GM13976 (cell line): ENCODE measurements around the gene SACS.

ENCODE experiments used
- DNase-seq: peaks from one replicate; pipeline ENCODE4 v3.0.0; 2012; ENCODE audit warnings: low spot score
- CTCF ChIP-seq: IDR thresholded peaks from 2 replicates; pipeline ENCODE4 v1.5.1; 2012; ENCODE audit warnings: borderline replicate concordance, mild to moderate bottlenecking; ENCODE audit not compliant: insufficient read depth; ENCODE audit errors: extremely low read depth, missing control alignments, control extremely low read depth
- in situ Hi-C: fragments of 300-500 bp; cut with MboI; formaldehyde crosslinking; loops from one replicate; pipeline ENCODE4 v1.12.0; 2022; ENCODE audit warnings: low sequenced_read_pairs, mixed read lengths, inconsistent platforms; ENCODE audit not compliant: unreplicated experiment

The SACS gene

GRCh38 chr13:23455401-23456185 is 22.1 kb upstream of the SACS start:
- no peak for DNase-seq
- no peak for TF ChIP-seq CTCF
- in situ Hi-C loops, result loop anchor here (25.0 kb wide), 1 partner anchor 432 kb away; the partner anchor contains the start of genes C1QTNF9B and MIPEP

DNA sequence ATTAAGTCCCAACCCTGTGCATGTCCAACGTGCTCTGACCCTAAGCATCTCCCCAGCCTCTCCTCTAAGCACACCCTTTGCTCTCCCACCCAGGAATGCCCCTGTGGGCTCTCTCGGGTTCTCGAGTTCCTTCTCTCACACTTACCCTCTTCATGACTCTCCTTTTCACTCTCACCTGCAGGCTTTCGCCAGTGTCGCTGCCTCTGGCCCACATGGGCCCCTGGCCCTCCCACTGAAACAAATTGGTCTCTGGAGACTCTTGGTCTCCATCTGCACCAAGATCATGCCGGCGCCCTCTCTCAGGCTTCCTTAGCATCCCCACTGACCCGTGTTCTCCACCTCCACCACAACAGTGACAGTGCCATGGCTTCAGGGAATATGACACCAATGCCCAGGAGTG is 19.6 kb upstream of the SACS start:
- in situ Hi-C loops, result loop anchor here (25.0 kb wide), 1 partner anchor 434 kb away; the partner anchor contains the start of genes C1QTNF9B and MIPEP
- DNase-seq, result no peak
- no peak for TF ChIP-seq CTCF

DNA sequence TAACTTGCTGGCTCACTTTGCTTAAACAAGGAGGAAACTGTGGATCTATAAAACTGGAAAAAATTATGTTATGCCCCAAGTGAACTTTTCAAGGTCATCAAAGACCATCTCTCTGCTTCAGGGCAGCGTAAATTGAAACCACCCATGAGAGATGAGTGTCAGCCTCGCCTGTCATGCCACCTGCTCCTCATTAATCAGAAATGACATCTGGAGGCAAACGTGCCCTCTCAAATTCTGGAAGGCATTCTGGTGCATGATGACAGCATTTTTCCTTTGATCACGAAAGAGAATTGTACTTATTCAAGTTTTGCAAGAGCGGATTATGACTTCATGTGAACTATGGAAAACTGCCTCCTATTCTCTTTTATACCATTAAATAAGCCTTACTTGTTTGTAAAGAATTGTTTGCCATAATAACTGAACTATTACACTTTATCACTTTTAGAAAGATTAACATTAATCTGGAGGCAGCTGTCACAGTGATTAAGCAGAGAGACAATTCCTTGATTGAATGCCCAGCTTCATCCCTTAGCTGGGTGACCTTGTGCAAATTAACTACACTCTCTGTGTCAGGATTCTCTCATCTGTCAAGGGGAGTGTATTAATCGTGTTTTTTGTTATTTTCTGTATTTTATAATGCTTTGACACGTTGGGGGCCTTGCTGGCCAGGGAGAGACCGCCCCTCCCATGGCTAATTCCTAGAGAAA is 17.0 kb upstream of the SACS start:
- no peak for TF ChIP-seq CTCF
- DNase-seq, result no peak
- in situ Hi-C loops, result loop anchor here (25.0 kb wide), 1 partner anchor 437 kb away; the partner anchor contains the start of genes C1QTNF9B and MIPEP

- no peak for DNase-seq
- no peak for TF ChIP-seq CTCF
- in situ Hi-C loops, result loop anchor here (25.0 kb wide), 1 partner anchor 438 kb away; the partner anchor contains the start of genes C1QTNF9B and MIPEP
Observed at GRCh38 chr13:23449398-23450162, 16.1 kb upstream of the SACS start.

DNA sequence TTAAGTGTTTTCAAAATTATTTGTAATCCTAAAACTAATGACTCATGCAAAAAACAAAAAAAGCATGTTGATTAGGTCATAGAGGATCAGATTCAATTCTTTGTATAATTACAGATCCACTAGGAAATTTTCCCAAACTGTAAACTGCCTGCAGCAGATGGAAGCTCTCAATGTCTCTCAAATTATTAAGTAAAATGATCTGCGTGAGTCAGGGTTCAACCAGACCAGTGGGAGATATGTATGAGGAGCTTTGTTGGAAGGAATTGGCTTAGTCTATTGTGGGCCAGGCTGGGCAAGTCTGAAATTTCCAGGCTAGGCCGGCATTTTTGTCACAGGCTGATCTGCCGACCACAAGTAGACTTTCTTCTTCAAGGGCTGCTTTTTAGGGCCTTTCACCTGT is 14.4 kb upstream of the SACS start:
- no peak for DNase-seq
- in situ Hi-C loops, result no loop called here
- no peak for TF ChIP-seq CTCF

DNA sequence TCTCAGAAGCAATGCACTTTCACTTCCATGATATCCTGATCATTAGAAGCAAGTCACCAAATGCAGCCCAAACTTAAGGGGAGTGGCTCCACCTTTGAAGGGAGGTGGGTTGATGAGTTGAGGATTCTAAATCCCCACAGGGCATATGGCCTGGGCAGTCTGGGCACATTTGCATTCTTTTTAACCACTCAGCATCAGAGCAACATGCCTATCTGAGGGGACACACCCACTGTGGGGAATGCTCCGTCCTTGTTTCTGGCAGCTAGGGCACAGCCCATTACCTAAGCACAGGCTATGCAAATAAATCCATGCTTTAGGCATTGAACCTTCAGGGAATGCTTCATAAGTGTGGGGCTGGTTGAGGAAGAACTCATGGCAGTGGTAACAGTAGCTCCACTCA is 12.3 kb upstream of the SACS start:
- no peak for DNase-seq
- TF ChIP-seq CTCF, result no peak
- in situ Hi-C loops, result no loop called here
